Psoas muscle (tissue), 8 donors: ENCODE results near the gene ALOX12B. TPM values are rescaled to one million over a fixed set of nuclear protein-coding genes. Genes with fewer than 3 reads are reported as not detected.

Experiments
- ATAC-seq, 4 donors: fragments of 200-7000 bp; cut with Tn5 transposase; one replicate each; pipeline ENCODE4 v1.9.1; 2020; ENCODE audit warnings: moderate library complexity in 3 of 4, mild to moderate bottlenecking in 2 of 4
- DNase-seq, 2 donors: peaks; one replicate each; pipeline ENCODE4 v3.0.0-alpha.2; 2020
- H3K27ac ChIP-seq: fragments of 200-600 bp; one replicate; pipeline ENCODE4 v1.8.0; 2022
- H3K27me3 ChIP-seq, 3 donors: fragments of 200-600 bp in 1 of 3; one replicate each; pipeline versions ENCODE4 v1.6.1 to v1.8.0; 2013 to 2022; ENCODE audit warnings: low read length in 2 of 3, mild to moderate bottlenecking in 2 of 3, moderate library complexity in 1 of 3; ENCODE audit not compliant: insufficient read depth in 3 of 3
- H3K36me3 ChIP-seq, 2 donors: fragments of 200-600 bp in 1 of 2; one replicate each; pipeline versions ENCODE4 v1.6.1 to v1.8.0; 2013 to 2022; ENCODE audit warnings: low read depth in 1 of 2, mild to moderate bottlenecking in 1 of 2, moderate library complexity in 1 of 2; ENCODE audit not compliant: insufficient read depth in 1 of 2
- H3K4me1 ChIP-seq: fragments of 200-600 bp; one replicate; pipeline ENCODE4 v1.8.0; 2022
- H3K4me3 ChIP-seq: fragments of 200-600 bp; one replicate; pipeline ENCODE4 v1.8.0; 2022; ENCODE audit warnings: mild to moderate bottlenecking
- H3K9me3 ChIP-seq: fragments of 200-600 bp; one replicate; pipeline ENCODE4 v1.8.0; 2022
- CTCF ChIP-seq: fragments of 200-600 bp; IDR thresholded peaks from one replicate; pipeline ENCODE4 v1.8.0; 2022; ENCODE audit warnings: antibody characterized with exemption
- WGBS, 3 donors: extraction: QIAGEN DNeasy Blood & Tissue Kit; methylation state at CpG; one replicate each; pipeline versions ENCODE4 v1.1.6 to v1.1.7; 2013; 5-methylcytosine and 5-hydroxymethylcytosine counted together
- intact Hi-C, 2 donors: fragments of 100-400 bp; cut with DNase I; formaldehyde crosslinking; loops; one replicate each; pipeline versions ENCODE4 v1.11.0 to v1.14.2; 2022
- polyA plus RNA-seq, 3 donors: library from polyadenylated mRNA; stranded (reverse); fragments of 200-250 nt; gene quantifications; one replicate each; pipeline ENCODE4 v1.2.3, GENCODE V29; 2013
- total RNA-seq, 4 donors: library from RNA; stranded (reverse); fragmentation: NEBNext Ultra II Directional in 2 of 4; extraction: Animal tissue kit (Norgen Biotek cat#: 25700) in 2 of 4; gene quantifications; one replicate each; pipeline versions ENCODE4 v1.2.1 to v1.2.4, GENCODE V29; 2021 to 2023
- donor health status: healthy with polysubstance abuse.
- donor health status: DM: no; HTN: no; CAD: no; lungs with moderate emphysema.
- donor health status: Bipolar disorder and iron deficiency.
- donor health status: healthy.
- donor health status: DM: yes; HTN: yes; CAD: no.
- donor health status: DM: no; HTN: no; CAD: no.
- donor health status: DM: no; HTN: no; CAD: no.
- donor health status: DM: yes; HTN: yes; CAD: no.

ALOX12B gene
- total and polyA plus RNA-seq, 7 donors, result not detected

GRCh38 chr17:8100111-8100510 lies 12.6 kb upstream of the ALOX12B start:
- no peak for TF ChIP-seq CTCF
- H3K4me3 ChIP-seq, result no peak overlapping the region
- no peaks in the 10 kb centered on the region for H3K9me3 ChIP-seq
- ATAC-seq (no peak), DNase-seq (no peak)
- 24 to 54% (median 42%) methylated on average over 2 of the region's 2 CpGs for WGBS, 3 donors
- intact Hi-C loops, result no loop called here
- H3K4me1 ChIP-seq, result no peaks in the 10 kb centered on the region
- no peaks in the 10 kb centered on the region for H3K36me3 ChIP-seq
- H3K27me3 ChIP-seq, result peaks cover 0 to 9% (median 1%) of the 10 kb centered on the region in 3 donors
- no peak overlapping the region for H3K27ac ChIP-seq

- no peak for DNase-seq
- no peak for ATAC-seq
- H3K27ac ChIP-seq, result no peak overlapping the region
- 86 to 89% (median 86%) methylated on average over 7 to 8 of the region's 8 CpGs for WGBS, 3 donors
- H3K9me3 ChIP-seq, result no peaks in the 10 kb centered on the region
- peaks cover 0 to 19% (median 1%) of the 10 kb centered on the region in 3 donors for H3K27me3 ChIP-seq
- no peak for TF ChIP-seq CTCF
- H3K36me3 ChIP-seq, result no peaks in the 10 kb centered on the region
- H3K4me3 ChIP-seq, result no peak overlapping the region
- intact Hi-C loops, result loop anchor here (5.0 to 10.0 kb wide), 2 partner anchors 208 to 364 kb away; no protein-coding TSS in a partner anchor
- H3K4me1 ChIP-seq, result no peaks in the 10 kb centered on the region
Observed at GRCh38 chr17:8096541-8096940, 9.0 kb upstream of the ALOX12B start.

GRCh38 chr17:8095361-8095760 lies 7.8 kb upstream of the ALOX12B start:
- DNase-seq, result no peak
- no peak overlapping the region for H3K4me3 ChIP-seq
- intact Hi-C loops, result loop anchor here (2.0 to 10.0 kb wide), 3 partner anchors 63 to 363 kb away; no protein-coding TSS in a partner anchor

GRCh38 chr17:8091033-8091687 lies 3.6 kb upstream of the ALOX12B start:
- no peaks in the 10 kb centered on the region for H3K36me3 ChIP-seq
- H3K9me3 ChIP-seq, result no peaks in the 10 kb centered on the region
- 46 to 53% (median 52%) methylated on average over 9 of the region's 9 CpGs for WGBS, 3 donors
- H3K27me3 ChIP-seq, result peaks cover 0 to 22% (median 6%) of the 10 kb centered on the region in 3 donors
- no peak overlapping the region for H3K4me3 ChIP-seq
- intact Hi-C loops, result loop anchor here in 1 of 2 donors (10.0 kb wide), 1 partner anchor 214 kb away; no protein-coding TSS in a partner anchor
- H3K27ac ChIP-seq, result no peak overlapping the region
- no peak for TF ChIP-seq CTCF
- H3K4me1 ChIP-seq, result no peaks in the 10 kb centered on the region
- ATAC-seq (no peak), DNase-seq (peak in 1 of 2 donors; percentile 40)

More at GRCh38 chr17:8095361-8095760, 7.8 kb upstream of the ALOX12B start:
- peaks cover 0 to 20% (median 7%) of the 10 kb centered on the region in 3 donors for H3K27me3 ChIP-seq
- H3K36me3 ChIP-seq, result no peaks in the 10 kb centered on the region
- no peak for TF ChIP-seq CTCF
- no peak overlapping the region for H3K27ac ChIP-seq
- 70 to 72% (median 70%) methylated on average over 6 of the region's 6 CpGs for WGBS, 3 donors
- no peak for ATAC-seq
- no peaks in the 10 kb centered on the region for H3K4me1 ChIP-seq
- H3K9me3 ChIP-seq, result no peaks in the 10 kb centered on the region
